Colonic mucosa (tissue), 4 donors: ENCODE measurements around the gene COL1A2. TPM values are rescaled to one million over a fixed set of nuclear protein-coding genes. Genes with fewer than 3 reads are reported as not detected.

ENCODE experiments used
- DNase-seq: peaks from one replicate; pipeline ENCODE4 v3.0.0-alpha.2; 2020
- H3K27ac ChIP-seq: fragments of 200-600 bp; one replicate; pipeline ENCODE4 v1.8.0; 2021
- H3K27me3 ChIP-seq: fragments of 200-600 bp; one replicate; pipeline ENCODE4 v1.8.0; 2021
- H3K36me3 ChIP-seq: fragments of 200-600 bp; one replicate; pipeline ENCODE4 v1.8.0; 2021
- H3K4me1 ChIP-seq: fragments of 200-600 bp; one replicate; pipeline ENCODE4 v1.8.0; 2021; ENCODE audit warnings: mild to moderate bottlenecking
- H3K4me3 ChIP-seq: fragments of 200-600 bp; one replicate; pipeline ENCODE4 v1.8.0; 2021
- H3K9ac ChIP-seq, 2 donors: one replicate each; pipeline ENCODE4 v1.7.0; 2013; ENCODE audit warnings: control low read depth in 2 of 2, low read depth in 2 of 2, low read length in 2 of 2
- H3K9me3 ChIP-seq: fragments of 200-600 bp; one replicate; pipeline ENCODE4 v1.8.0; 2021
- intact Hi-C: fragments of 100-400 bp; cut with DNase I; formaldehyde crosslinking; loops from one replicate; pipeline ENCODE4 v1.14.1; 2022
- total RNA-seq, 2 donors: library from RNA; stranded (reverse); fragmentation: NEBNext Ultra II Directional in 1 of 2; extraction: Animal tissue kit (Norgen Biotek cat#: 25700) in 1 of 2; gene quantifications; one replicate each; pipeline ENCODE4 v1.2.1, GENCODE V29; 2021
- TF ChIP-seq, protein P1 (sequence below): fragments of 200-600 bp; IDR thresholded peaks from one replicate; pipeline ENCODE4 v1.8.0; 2022; ENCODE audit warnings: antibody characterized with exemption, mild to moderate bottlenecking
- donor health status: healthy.
- donor health status: DM: no; HTN: no; CAD: no.
- donor health status: DM: no; HTN: no; CAD: no.

COL1A2 gene
- total RNA-seq, 2 donors from 2014 or later: 55.6 to 131 TPM

DNA sequence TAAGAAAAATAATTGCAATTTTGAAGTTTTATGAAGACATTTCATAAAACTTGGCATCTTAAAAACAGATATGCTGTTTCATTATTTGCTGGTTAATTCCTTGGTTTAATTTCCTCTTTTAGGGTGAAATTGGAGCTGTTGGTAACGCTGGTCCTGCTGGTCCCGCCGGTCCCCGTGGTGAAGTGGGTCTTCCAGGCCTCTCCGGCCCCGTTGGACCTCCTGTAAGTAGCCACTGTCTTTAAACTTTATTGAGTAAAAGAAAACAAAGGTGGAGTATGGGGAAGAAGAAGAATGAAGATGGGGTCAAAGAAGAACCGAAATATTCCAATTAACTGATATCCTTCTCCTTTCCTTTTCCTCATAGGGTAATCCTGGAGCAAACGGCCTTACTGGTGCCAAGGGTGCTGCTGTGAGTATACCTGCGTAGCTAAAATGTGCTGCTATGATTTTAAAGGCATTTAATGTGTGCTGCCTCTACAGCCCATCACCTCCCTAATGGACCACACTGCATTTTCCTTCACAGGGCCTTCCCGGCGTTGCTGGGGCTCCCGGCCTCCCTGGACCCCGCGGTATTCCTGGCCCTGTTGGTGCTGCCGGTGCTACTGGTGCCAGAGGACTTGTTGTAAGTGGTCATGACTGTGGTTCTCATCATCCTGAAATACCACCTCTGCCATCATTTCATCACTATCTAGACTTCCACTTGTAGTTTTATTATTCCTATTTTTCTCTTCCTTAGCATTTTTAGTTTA lies 14.7 kb downstream of the COL1A2 start:
- intact Hi-C loops: no loop called here
- H3K27ac ChIP-seq: no peak overlapping the region
- TF ChIP-seq, protein P1, sequence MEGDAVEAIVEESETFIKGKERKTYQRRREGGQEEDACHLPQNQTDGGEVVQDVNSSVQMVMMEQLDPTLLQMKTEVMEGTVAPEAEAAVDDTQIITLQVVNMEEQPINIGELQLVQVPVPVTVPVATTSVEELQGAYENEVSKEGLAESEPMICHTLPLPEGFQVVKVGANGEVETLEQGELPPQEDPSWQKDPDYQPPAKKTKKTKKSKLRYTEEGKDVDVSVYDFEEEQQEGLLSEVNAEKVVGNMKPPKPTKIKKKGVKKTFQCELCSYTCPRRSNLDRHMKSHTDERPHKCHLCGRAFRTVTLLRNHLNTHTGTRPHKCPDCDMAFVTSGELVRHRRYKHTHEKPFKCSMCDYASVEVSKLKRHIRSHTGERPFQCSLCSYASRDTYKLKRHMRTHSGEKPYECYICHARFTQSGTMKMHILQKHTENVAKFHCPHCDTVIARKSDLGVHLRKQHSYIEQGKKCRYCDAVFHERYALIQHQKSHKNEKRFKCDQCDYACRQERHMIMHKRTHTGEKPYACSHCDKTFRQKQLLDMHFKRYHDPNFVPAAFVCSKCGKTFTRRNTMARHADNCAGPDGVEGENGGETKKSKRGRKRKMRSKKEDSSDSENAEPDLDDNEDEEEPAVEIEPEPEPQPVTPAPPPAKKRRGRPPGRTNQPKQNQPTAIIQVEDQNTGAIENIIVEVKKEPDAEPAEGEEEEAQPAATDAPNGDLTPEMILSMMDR: no peak
- no peak overlapping the region for H3K4me3 ChIP-seq
- no peaks in the 10 kb centered on the region for H3K4me1 ChIP-seq
- no peaks in the 10 kb centered on the region for H3K27me3 ChIP-seq
- H3K9me3 ChIP-seq: no peaks in the 10 kb centered on the region
- no peaks in the 10 kb centered on the region for H3K36me3 ChIP-seq
- DNase-seq: no peak
- H3K9ac ChIP-seq: no peak overlapping the region

DNA sequence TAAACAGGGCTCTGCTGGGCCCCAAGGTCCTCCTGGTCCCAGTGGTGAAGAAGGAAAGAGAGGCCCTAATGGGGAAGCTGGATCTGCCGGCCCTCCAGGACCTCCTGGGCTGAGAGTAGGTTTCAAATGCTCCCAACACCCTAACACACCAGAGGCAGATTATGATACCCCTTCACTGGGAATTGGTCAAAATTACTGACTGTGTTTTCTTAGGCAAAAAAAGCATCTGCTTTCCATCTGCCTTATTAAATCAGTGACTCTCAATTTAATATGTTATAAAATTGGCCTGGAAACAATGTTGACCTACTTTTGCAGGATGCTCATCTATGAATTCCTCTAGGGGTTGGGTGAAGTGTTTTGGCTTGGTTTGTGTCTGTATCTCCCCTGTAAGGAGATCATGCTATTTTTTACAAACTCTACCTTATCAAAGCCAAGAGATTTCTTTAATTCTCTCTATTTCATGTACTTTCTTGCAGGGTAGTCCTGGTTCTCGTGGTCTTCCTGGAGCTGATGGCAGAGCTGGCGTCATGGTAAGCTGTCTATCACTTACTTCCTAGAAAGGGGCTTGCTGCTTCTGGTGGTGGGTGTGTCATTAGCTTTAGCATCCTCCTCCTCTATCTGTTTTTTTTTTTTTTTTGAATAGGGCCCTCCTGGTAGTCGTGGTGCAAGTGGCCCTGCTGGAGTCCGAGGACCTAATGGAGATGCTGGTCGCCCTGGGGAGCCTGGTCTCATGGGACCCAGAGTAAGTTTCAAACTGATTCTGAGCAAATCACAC lies 15.9 kb downstream of the COL1A2 start:
- no peak overlapping the region for H3K27ac ChIP-seq
- no peak overlapping the region for H3K4me3 ChIP-seq
- no peak overlapping the region for H3K9ac ChIP-seq
- intact Hi-C loops: no loop called here
- no peaks in the 10 kb centered on the region for H3K9me3 ChIP-seq
- TF ChIP-seq, protein P1: no peak
- DNase-seq: no peak
- no peaks in the 10 kb centered on the region for H3K36me3 ChIP-seq
- H3K4me1 ChIP-seq: no peaks in the 10 kb centered on the region
- H3K27me3 ChIP-seq: no peaks in the 10 kb centered on the region

DNA sequence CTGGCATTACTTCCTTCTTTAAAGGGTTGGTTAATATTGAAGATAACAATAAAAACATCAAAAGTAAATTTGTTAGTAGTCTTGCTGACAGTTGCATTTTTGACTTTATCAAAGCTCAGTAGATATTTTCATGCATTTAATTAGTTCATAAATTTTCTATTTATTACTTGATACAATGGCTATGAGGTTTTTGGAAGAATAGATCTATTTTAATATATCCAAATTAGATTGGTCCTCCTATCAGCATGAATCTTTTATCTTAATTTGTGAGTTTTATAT lies 16.4 kb downstream of the COL1A2 start:
- Histone ChIP-seq H3K27ac (no peak overlapping the region), H3K36me3 (no peaks in the 10 kb centered on the region)
- intact Hi-C loops: no loop called here

DNA sequence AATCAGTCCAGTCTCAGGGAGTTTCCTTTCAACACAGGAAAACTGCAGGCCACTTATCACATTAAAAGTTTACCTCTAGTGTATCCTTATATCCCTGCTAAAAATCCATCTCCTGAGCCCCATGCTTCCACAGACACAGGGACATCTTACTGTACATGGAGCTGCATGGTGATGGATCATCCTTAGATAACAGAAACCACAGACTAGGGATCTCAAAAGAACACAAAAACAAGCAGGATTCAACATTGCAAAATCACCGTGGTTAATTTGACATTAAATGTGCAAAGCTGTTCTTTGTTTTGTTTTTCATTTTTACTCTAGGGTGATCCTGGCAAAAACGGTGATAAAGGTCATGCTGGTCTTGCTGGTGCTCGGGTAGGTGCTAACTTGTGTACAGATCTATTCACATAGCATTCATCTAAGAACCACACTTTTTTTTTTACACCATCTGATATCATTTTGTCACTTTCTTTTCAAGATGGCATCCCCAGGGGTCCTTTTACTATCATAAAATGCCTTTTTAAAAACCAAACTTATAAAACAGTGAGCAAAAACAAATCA lies 18.1 kb downstream of the COL1A2 start:
- DNase-seq: no peak
- Histone ChIP-seq H3K27me3 (no peaks in the 10 kb centered on the region), H3K4me1 (no peaks in the 10 kb centered on the region), H3K27ac (no peak overlapping the region), H3K4me3 (no peak overlapping the region), H3K9me3 (no peaks in the 10 kb centered on the region), H3K36me3 (no peaks in the 10 kb centered on the region), H3K9ac (no peak overlapping the region)
- TF ChIP-seq, protein P1: no peak
- intact Hi-C loops: no loop called here

More for the DNA sequence above, 16.4 kb downstream of the COL1A2 start:
- no peaks in the 10 kb centered on the region for H3K4me1 ChIP-seq
- H3K4me3 ChIP-seq: no peak overlapping the region
- TF ChIP-seq, protein P1: no peak
- DNase-seq: no peak
- no peaks in the 10 kb centered on the region for H3K9me3 ChIP-seq
- no peak overlapping the region for H3K9ac ChIP-seq
- no peaks in the 10 kb centered on the region for H3K27me3 ChIP-seq

DNA sequence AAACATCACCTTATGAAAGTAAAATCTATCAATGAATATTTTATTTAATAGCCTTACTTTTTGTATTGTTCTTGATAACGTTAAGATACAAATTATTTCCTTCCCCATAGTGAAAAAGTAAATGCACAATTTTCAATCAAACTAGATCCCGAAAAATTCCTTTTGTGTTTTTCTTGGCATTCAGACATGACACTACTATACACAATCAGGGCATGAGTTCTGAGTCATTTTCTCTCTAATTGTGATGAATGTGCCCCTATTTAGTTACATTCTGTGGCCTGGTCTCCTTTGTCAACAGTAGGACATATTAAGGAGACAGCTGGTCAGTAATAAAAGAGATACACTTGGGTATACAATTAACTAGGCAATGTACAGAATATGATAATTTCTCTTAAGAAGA lies 19.8 kb downstream of the COL1A2 start:
- Histone ChIP-seq H3K9ac (no peak overlapping the region), H3K9me3 (no peaks in the 10 kb centered on the region), H3K36me3 (no peaks in the 10 kb centered on the region), H3K4me3 (no peak overlapping the region), H3K4me1 (no peaks in the 10 kb centered on the region), H3K27ac (no peak overlapping the region), H3K27me3 (no peaks in the 10 kb centered on the region)
- intact Hi-C loops: no loop called here
- no peak for DNase-seq
- TF ChIP-seq, protein P1: no peak
